NCI-H82 treated with DMSO at 0.1 percent for 48 hours (cell line): Measurements from ENCODE around the gene USP17L29.
"Not testable (repeated sequence)": the region's sequence is repeated elsewhere in the genome, so short reads cannot be mapped to it uniquely, and the experiment has no call there.

Experiments used
- DNase-seq: peaks from one replicate; lab custom pipeline; 2025; ENCODE audit not compliant: unreplicated experiment; lab: John Stamatoyannopoulos, UW

Gene USP17L29, protein sequence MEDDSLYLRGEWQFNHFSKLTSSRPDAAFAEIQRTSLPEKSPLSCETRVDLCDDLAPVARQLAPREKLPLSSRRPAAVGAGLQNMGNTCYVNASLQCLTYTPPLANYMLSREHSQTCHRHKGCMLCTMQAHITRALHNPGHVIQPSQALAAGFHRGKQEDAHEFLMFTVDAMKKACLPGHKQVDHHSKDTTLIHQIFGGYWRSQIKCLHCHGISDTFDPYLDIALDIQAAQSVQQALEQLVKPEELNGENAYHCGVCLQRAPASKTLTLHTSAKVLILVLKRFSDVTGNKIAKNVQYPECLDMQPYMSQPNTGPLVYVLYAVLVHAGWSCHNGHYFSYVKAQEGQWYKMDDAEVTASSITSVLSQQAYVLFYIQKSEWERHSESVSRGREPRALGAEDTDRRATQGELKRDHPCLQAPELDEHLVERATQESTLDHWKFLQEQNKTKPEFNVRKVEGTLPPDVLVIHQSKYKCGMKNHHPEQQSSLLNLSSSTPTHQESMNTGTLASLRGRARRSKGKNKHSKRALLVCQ

GRCh38 chr4:9353338-9353737 is at the start of gene USP17L29:
Gene USP17L29, plus strand, starts transcription at chr4:9353638. Its CDS starts 0 bp downstream, at chr4:9353638.
- DNase-seq: not testable (repeated sequence)

GRCh38 chr4:9324191-9324590 is 29.2 kb upstream of the USP17L29 start:
- DNase-seq: not testable (repeated sequence)

- not testable (repeated sequence) for DNase-seq
Measured at GRCh38 chr4:9324865-9325264, 28.6 kb upstream of the USP17L29 start, which contains the start of gene USP17L24. Gene USP17L24, plus strand, starts transcription at chr4:9325165. Its CDS starts 0 bp downstream, at chr4:9325165.

- DNase-seq: not testable (repeated sequence)
Measured at GRCh38 chr4:9329611-9330010, 23.8 kb upstream of the USP17L29 start, which contains the start of gene USP17L25. Gene USP17L25, plus strand, starts transcription at chr4:9329911. Its CDS starts 0 bp downstream, at chr4:9329911.

- DNase-seq: not testable (repeated sequence)
Measured at GRCh38 chr4:9334358-9334757, 19.1 kb upstream of the USP17L29 start, which contains the start of gene USP17L26. Gene USP17L26, plus strand, starts transcription at chr4:9334658. Its CDS starts 0 bp downstream, at chr4:9334658.

DNA sequence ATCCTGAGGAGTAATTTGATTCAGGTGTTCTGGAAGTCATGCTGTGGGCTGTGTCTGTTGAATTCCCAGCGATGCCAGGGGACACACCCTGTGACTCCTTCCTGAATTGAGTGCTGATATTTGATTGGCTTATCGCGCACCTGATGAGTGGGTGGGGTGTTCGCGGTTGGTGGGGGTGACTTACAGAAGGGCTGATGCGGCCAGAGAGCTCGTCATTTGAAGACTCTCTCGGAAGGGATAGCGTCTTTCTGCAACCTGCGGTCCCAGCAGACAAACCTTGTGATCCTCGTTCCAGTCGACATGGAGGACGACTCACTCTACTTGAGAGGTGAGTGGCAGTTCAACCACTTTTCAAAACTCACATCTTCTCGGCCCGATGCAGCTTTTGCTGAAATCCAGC is 14.3 kb upstream of the USP17L29 start, which contains the start of gene USP17L5:
Gene USP17L5 (plus strand): TSS at position 301 of the 400 bp plus-strand sequence. CDS start 0 bp downstream, at position 301.
- DNase-seq: not testable (repeated sequence)

DNA sequence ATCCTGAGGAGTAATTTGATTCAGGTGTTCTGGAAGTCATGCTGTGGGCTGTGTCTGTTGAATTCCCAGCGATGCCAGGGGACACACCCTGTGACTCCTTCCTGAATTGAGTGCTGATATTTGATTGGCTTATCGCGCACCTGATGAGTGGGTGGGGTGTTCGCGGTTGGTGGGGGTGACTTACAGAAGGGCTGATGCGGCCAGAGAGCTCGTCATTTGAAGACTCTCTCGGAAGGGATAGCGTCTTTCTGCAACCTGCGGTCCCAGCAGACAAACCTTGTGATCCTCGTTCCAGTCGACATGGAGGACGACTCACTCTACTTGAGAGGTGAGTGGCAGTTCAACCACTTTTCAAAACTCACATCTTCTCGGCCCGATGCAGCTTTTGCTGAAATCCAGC is 9.6 kb upstream of the USP17L29 start, which contains the start of gene USP17L27:
Gene USP17L27 (plus strand): TSS at position 301 of the 400 bp plus-strand sequence. CDS start 0 bp downstream, at position 301.
- not testable (repeated sequence) for DNase-seq

GRCh38 chr4:9348593-9348992 is 4.8 kb upstream of the USP17L29 start, which contains the start of gene USP17L28:
Gene USP17L28, plus strand, starts transcription at chr4:9348893. Its CDS starts 0 bp downstream, at chr4:9348893.
- not testable (repeated sequence) for DNase-seq

DNA sequence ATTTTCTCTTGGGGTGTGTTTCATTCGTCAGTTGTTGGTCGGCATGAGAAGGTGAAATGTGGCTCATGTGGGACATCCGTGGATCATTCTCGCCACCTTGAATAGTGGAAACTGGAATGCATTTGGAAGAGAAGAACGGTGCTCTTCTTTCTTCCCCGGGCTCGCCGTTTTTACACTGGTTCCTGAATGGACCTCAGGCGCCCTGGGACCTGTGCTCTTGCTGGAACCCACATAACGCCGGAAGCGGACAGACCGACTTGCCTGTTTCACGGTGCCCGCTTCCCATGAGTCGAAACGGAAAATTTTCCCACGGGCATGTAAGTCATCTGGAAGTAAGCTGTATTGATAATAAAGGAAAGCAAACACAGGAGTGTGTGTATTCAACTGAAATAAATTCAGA is 2.6 kb upstream of the USP17L29 start:
- DNase-seq: not testable (repeated sequence)

DNA sequence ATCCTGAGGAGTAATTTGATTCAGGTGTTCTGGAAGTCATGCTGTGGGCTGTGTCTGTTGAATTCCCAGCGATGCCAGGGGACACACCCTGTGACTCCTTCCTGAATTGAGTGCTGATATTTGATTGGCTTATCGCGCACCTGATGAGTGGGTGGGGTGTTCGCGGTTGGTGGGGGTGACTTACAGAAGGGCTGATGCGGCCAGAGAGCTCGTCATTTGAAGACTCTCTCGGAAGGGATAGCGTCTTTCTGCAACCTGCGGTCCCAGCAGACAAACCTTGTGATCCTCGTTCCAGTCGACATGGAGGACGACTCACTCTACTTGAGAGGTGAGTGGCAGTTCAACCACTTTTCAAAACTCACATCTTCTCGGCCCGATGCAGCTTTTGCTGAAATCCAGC is 9.4 kb downstream of the USP17L29 start, which contains the start of gene USP17L30:
Gene USP17L30 (plus strand): TSS at position 301 of the 400 bp plus-strand sequence. CDS start 0 bp downstream, at position 301.
- DNase-seq: not testable (repeated sequence)

DNA sequence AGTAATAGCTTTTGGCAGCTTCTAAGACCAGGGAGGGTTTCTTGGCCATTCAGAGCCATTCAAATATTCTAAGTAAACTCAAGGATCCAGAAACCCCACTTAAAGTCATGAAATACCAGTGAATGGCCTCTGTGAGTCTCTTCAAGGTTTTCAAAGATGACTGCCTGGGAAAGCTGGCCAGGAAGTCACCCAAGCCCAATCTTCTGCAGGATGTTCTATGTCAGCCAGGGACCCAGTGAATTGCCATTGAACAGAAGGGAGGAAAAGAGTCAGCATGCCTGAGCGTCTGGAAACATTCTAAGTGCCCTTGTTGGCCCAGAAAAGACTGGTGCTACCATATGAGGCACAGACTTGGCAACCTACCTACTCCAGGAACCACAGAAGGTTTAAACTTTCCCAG is 26.4 kb downstream of the USP17L29 start:
- not testable (repeated sequence) for DNase-seq

DNA sequence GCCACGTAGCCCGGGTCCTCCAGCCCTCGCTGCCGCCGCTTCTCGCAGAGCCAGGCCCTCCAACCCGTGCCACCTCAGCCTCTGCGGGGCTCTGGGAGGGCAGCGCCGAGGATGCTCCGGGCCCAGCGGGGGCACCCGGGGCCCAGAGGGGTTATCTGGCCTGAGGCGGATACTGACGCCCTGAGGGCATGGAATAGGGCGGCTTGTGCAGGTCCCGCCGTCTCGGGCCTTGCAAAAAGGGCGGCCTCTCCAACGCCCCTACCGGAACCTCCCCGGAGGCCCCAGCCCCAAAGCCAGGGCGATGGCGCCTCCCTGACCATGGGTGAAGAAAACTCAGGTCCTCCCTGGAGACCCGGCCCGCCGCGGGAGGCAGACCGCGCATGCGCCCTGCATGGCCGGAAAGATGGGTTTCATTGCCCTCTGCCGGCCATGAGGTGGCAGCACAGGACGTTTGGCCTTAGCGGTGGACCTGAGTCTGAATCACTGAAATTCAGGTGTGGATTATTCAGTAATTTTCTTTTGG is 27.6 kb downstream of the USP17L29 start:
- DNase-seq: not testable (repeated sequence)

- no peak for DNase-seq
Measured at GRCh38 chr4:9384126-9384525, 30.7 kb downstream of the USP17L29 start.

DNA sequence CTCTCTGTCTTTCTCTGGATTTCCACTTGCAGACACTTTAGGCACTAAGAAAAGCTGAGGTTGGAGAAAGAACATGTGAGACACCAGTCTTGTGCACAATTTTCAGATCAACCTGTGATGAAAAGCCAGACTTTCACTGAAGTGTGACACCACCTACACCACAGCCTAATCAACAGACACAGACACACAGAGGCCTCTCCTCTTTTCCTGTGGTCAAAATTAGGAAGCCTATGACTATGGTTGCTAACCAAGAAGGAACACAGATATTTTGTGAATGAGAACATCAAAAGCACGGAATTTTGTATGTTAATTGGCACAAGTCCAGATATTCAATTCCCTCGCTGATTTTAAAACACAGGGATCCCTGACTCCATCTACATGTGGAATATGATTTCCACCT is 35.6 kb downstream of the USP17L29 start:
- DNase-seq: not testable (repeated sequence)
